Measurements from ENCODE around the gene DLGAP4.

The DLGAP4 gene

DNA sequence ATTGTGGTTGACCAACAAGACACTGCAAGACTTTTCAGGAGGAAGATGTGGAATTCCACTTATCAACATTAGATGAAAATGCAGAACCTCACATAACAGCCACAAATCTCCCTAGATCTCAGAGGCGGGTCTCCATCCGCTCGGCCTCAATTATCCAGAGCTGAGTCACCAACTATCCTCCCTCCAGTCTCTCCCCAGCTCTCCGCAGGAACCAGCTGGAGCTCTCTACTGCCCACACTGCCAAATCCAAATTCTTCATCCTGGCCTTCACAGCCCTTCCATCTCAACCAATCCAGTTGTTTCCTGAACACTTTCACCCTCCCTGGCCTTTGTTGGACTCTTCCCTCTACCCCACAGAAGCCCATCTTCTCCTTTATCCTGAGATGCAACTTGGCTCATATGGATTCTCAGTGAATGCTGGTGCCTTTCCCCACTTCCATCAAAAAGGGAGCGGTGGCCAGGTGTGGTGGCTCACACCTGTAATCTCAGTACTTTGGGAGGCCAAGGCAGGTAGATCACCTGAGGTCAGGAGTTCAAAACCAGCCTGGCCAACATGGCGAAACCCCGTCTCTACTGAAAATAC is 263.8 kb downstream of the DLGAP4 start:
- no peak overlapping the region for H2AFZ ChIP-seq (ENCODE audit: low read depth)
- peaks cover 7% of the 10 kb centered on the region for H3K4me1 ChIP-seq (ENCODE audit: low read depth, poor library complexity, severe bottlenecking)
- no peak overlapping the region for H3K4me3 ChIP-seq (IDR thresholded peaks at IDR 0.05; ENCODE audit: insufficient read depth, low read depth, low read length)
- H3K79me2 ChIP-seq (ENCODE audit: insufficient read depth, low read depth) = peaks cover 6% of the 10 kb centered on the region
- H3K36me3 ChIP-seq (ENCODE audit: insufficient read depth) = no peaks in the 10 kb centered on the region
- no peak overlapping the region for H3K4me2 ChIP-seq
- TF ChIP-seq CTCF (conservative IDR thresholded peaks at IDR 0.05; ENCODE audit: low read depth, low read length) = no peak
- H3K27ac ChIP-seq = no peak overlapping the region
- no peaks in the 10 kb centered on the region for H4K20me1 ChIP-seq (ENCODE audit: insufficient read depth)
- H3K9ac ChIP-seq = no peak overlapping the region
- no peaks in the 10 kb centered on the region for H3K27me3 ChIP-seq (ENCODE audit: insufficient read depth, low read depth)

DNA sequence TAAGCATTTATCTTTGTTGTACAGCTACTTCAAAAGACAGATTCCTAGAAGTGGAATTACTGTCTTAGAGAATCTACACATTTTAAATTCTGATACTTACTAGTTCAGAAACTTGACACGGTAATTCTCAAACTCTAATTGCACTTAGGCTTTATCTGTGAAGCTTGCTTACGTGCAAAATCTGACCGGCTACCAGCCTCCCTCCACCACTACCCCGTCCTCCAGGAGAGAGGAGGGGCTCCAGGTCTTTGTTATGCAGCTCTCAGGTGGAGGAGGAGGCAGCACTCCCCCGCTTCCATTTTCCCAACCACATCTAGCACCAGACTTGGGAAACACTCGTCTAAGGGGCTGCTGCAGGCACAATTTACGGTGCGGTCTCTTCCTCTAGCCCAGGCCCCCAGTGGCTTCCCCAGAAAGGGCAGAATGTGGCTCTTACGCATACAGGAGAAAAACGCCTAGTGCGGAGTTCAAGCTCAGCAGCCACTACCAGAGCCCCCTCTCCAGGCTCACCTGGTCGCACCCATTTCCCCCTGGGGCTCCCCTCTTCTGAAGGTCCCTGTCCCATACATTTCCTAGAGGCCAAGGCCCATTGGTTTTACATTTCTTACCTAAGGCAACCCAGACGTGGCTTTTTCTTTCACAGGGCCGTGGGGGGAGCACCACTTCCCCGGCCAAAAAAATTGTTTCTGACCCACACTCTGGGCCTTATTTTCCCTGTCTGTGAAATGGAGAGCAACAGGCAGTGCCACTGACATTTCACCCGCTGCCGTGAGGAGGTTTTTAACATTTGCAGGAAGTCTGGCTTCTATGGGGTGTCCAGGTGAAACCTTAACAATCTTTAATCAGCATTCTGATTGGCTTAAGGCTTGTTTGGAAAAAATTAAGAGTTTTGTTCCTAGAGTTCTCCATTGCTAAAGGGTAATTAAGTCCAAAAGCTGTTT is 265.7 kb downstream of the DLGAP4 start:
- H2AFZ ChIP-seq (ENCODE audit: low read depth) = peak overlapping the region; percentile 67; the same call in 1 of the 2 replicates

GRCh38 chr20:36572701-36573102 is 266.6 kb downstream of the DLGAP4 start:
- H3K4me2 ChIP-seq = peak overlapping the region; percentile 58; the same call in 1 of the 2 replicates
- H3K4me1 ChIP-seq (ENCODE audit: low read depth, poor library complexity, severe bottlenecking) = peaks cover 28% of the 10 kb centered on the region
- H3K9ac ChIP-seq = peak overlapping the region; percentile 100
- H2AFZ ChIP-seq (ENCODE audit: low read depth) = peak overlapping the region; percentile 67; the same call in 1 of the 2 replicates
- 0 out of 2 replicates have a peak overlapping the region, but pooled peaks have one; percentile 89 for H3K27ac ChIP-seq
- peaks cover 15% of the 10 kb centered on the region for H4K20me1 ChIP-seq (ENCODE audit: insufficient read depth)
- peaks cover 34% of the 10 kb centered on the region for H3K79me2 ChIP-seq (ENCODE audit: insufficient read depth, low read depth)
- H3K4me3 ChIP-seq (IDR thresholded peaks at IDR 0.05; ENCODE audit: insufficient read depth, low read depth, low read length) = no peak overlapping the region
- H3K27me3 ChIP-seq (ENCODE audit: insufficient read depth, low read depth) = no peaks in the 10 kb centered on the region
- H3K36me3 ChIP-seq (ENCODE audit: insufficient read depth) = no peaks in the 10 kb centered on the region
- no peak for TF ChIP-seq CTCF (conservative IDR thresholded peaks at IDR 0.05; ENCODE audit: low read depth, low read length)

More for the DNA sequence above, 265.7 kb downstream of the DLGAP4 start:
- Histone ChIP-seq H3K27me3 (ENCODE audit: insufficient read depth, low read depth) (no peaks in the 10 kb centered on the region), H3K79me2 (ENCODE audit: insufficient read depth, low read depth) (peaks cover 25% of the 10 kb centered on the region), H4K20me1 (ENCODE audit: insufficient read depth) (peaks cover 12% of the 10 kb centered on the region; the same call in 1 of the 2 replicates), H3K9ac (no peak overlapping the region), H3K36me3 (ENCODE audit: insufficient read depth) (no peaks in the 10 kb centered on the region), H3K4me1 (ENCODE audit: low read depth, poor library complexity, severe bottlenecking) (peaks cover 22% of the 10 kb centered on the region), H3K4me2 (no peak overlapping the region), H3K4me3 (IDR thresholded peaks at IDR 0.05; ENCODE audit: insufficient read depth, low read depth, low read length) (no peak overlapping the region), H3K27ac (no peak overlapping the region)
- TF ChIP-seq CTCF (conservative IDR thresholded peaks at IDR 0.05; ENCODE audit: low read depth, low read length) = no peak

- H4K20me1 ChIP-seq (ENCODE audit: insufficient read depth) = peaks cover 21% of the 10 kb centered on the region
- peak within 1 kb of the TSS; percentile 71 for H3K4me2 ChIP-seq
- H3K79me2 ChIP-seq (ENCODE audit: insufficient read depth, low read depth) = peaks cover 39% of the 10 kb centered on the region
- TF ChIP-seq CTCF (conservative IDR thresholded peaks at IDR 0.05; ENCODE audit: low read depth, low read length) = no peak
- no peaks in the 10 kb centered on the region for H3K27me3 ChIP-seq (ENCODE audit: insufficient read depth, low read depth)
- peak within 1 kb of the TSS; percentile 67; the same call in 1 of the 2 replicates for H2AFZ ChIP-seq (ENCODE audit: low read depth)
- peaks cover 34% of the 10 kb centered on the region for H3K4me1 ChIP-seq (ENCODE audit: low read depth, poor library complexity, severe bottlenecking)
- peak within 1 kb of the TSS; percentile 89 for H3K27ac ChIP-seq
- peak within 1 kb of the TSS; percentile 55 for H3K4me3 ChIP-seq (IDR thresholded peaks at IDR 0.05; ENCODE audit: insufficient read depth, low read depth, low read length)
- H3K9ac ChIP-seq = peak within 1 kb of the TSS; percentile 100
- H3K36me3 ChIP-seq (ENCODE audit: insufficient read depth) = no peaks in the 10 kb centered on the region
These were observed 267.1 kb downstream of the DLGAP4 start, which contains the start of gene TGIF2 for GRCh38 chr20:36573103-36573797. TGIF2 (plus strand) TSS chr20:36573597; CDS start chr20:36578775, 5,178 bp downstream.
